GM06990 (cell line): Measurements from ENCODE around the gene CELF1.

ENCODE experiments used
- DNase-seq: peaks from one replicate; pipeline ENCODE4 v3.0.0-alpha.2; 2011; ENCODE audit not compliant: insufficient read length; ENCODE audit errors: extremely low read depth
- H3K27me3 ChIP-seq: replicated peaks from 2 replicates; pipeline ENCODE4 v1.6.0; 2011; ENCODE audit warnings: low read length; ENCODE audit not compliant: control insufficient read depth, insufficient read depth
- H3K36me3 ChIP-seq: 2 replicates; pipeline ENCODE4 v1.5.1; 2011; ENCODE audit warnings: low read length; ENCODE audit not compliant: control insufficient read depth, insufficient read depth
- H3K4me3 ChIP-seq: replicated peaks from 2 replicates; pipeline ENCODE4 v1.5.1; 2011; ENCODE audit warnings: low read depth, mild to moderate bottlenecking, control low read depth, low read length
- CTCF ChIP-seq: IDR thresholded peaks from 2 replicates; pipeline ENCODE4 v1.5.1; 2011; ENCODE audit warnings: low read length, control low read depth, mild to moderate bottlenecking, inconsistent platforms; ENCODE audit not compliant: insufficient read depth, poor library complexity, severe bottlenecking

The CELF1 gene

GRCh38 chr11:47440054-47440476 is 112.9 kb downstream of the CELF1 start:
- Histone ChIP-seq H3K4me3 (no peak overlapping the region), H3K36me3 (no peaks in the 10 kb centered on the region), H3K27me3 (no peaks in the 10 kb centered on the region)
- no peak for DNase-seq
- TF ChIP-seq CTCF = no peak

- DNase-seq = no peak
- H3K36me3 ChIP-seq = no peaks in the 10 kb centered on the region
- TF ChIP-seq CTCF = no peak
- H3K4me3 ChIP-seq = no peak overlapping the region
- no peaks in the 10 kb centered on the region for H3K27me3 ChIP-seq
Observed at GRCh38 chr11:47438721-47439120, 114.2 kb downstream of the CELF1 start.

GRCh38 chr11:47437746-47438418 is 115.0 kb downstream of the CELF1 start:
- DNase-seq = no peak
- no peak overlapping the region for H3K4me3 ChIP-seq
- no peaks in the 10 kb centered on the region for H3K36me3 ChIP-seq
- TF ChIP-seq CTCF = no peak
- H3K27me3 ChIP-seq = no peaks in the 10 kb centered on the region

- H3K36me3 ChIP-seq = no peaks in the 10 kb centered on the region
- no peak overlapping the region for H3K4me3 ChIP-seq
- no peak for DNase-seq
- H3K27me3 ChIP-seq = no peaks in the 10 kb centered on the region
- TF ChIP-seq CTCF = no peak
Observed at GRCh38 chr11:47437218-47437745, 115.7 kb downstream of the CELF1 start.

GRCh38 chr11:47436726-47437125 is 116.2 kb downstream of the CELF1 start:
- no peak for DNase-seq
- Histone ChIP-seq H3K4me3 (no peak overlapping the region), H3K36me3 (no peaks in the 10 kb centered on the region), H3K27me3 (no peaks in the 10 kb centered on the region)
- no peak for TF ChIP-seq CTCF
